Epithelial cell of proximal tubule (primary cell): ENCODE results near the gene AKT1. TPM values are rescaled to one million over a fixed set of nuclear protein-coding genes. Genes with fewer than 3 reads are reported as not detected.

Experiments
- DNase-seq: peaks from one replicate; pipeline ENCODE4 v3.0.0-alpha.2; 2011; ENCODE audit warnings: low read depth
- H3K4me3 ChIP-seq: 2 replicates; pipeline ENCODE4 v1.5.1; 2011; ENCODE audit warnings: low read depth, mild to moderate bottlenecking, low read length
- CTCF ChIP-seq: conservative IDR thresholded peaks from 2 replicates; pipeline ENCODE4 v1.5.1; 2012; ENCODE audit warnings: low read depth, mild to moderate bottlenecking, low read length
- total RNA-seq: library from RNA; depleted of rRNA; stranded (reverse); fragments of >200 nt; gene quantifications from 2 replicates; pipeline ENCODE4 v1.2.3, GENCODE V29; 2015

Gene AKT1
- total RNA-seq, 1 donor from 2014 or later = 162 TPM

- no peak for TF ChIP-seq CTCF
- DNase-seq = no peak
- no peak overlapping the region for H3K4me3 ChIP-seq
Observed at GRCh38 chr14:104734991-104735779, 60.4 kb downstream of the AKT1 start.

GRCh38 chr14:104734601-104734990 lies 61.0 kb downstream of the AKT1 start:
- TF ChIP-seq CTCF = no peak
- no peak for DNase-seq
- no peak overlapping the region for H3K4me3 ChIP-seq

- TF ChIP-seq CTCF = no peak
- H3K4me3 ChIP-seq = no peak overlapping the region
- no peak for DNase-seq
Observed at GRCh38 chr14:104734051-104734587, 61.4 kb downstream of the AKT1 start.

- H3K4me3 ChIP-seq = no peak overlapping the region
- no peak for DNase-seq
- TF ChIP-seq CTCF = no peak
Observed at GRCh38 chr14:104732931-104733681, 62.4 kb downstream of the AKT1 start.

- H3K4me3 ChIP-seq = no peak overlapping the region
- no peak for TF ChIP-seq CTCF
- DNase-seq = no peak
Observed at GRCh38 chr14:104732355-104732804, 63.2 kb downstream of the AKT1 start.

- no peak overlapping the region for H3K4me3 ChIP-seq
- TF ChIP-seq CTCF = peak; percentile 56
- no peak for DNase-seq
Observed at GRCh38 chr14:104731320-104732294, 63.9 kb downstream of the AKT1 start.
